Breast epithelium (tissue), 4 donors: Measurements from ENCODE around the gene RIMBP2. TPM values are rescaled to one million over a fixed set of nuclear protein-coding genes. Genes with fewer than 3 reads are reported as not detected.

ENCODE experiments used
- DNase-seq, 2 donors: peaks; one replicate each; pipeline ENCODE4 v3.0.0-alpha.2; 2019; ENCODE audit warnings: low spot score in 2 of 2
- H3K27ac ChIP-seq, 2 donors: fragments of 200-600 bp; sonication (generic) in 1 of 2; one replicate each; pipeline ENCODE4 v1.5.1; 2016 to 2019; ENCODE audit warnings: mild to moderate bottlenecking in 1 of 2
- H3K27me3 ChIP-seq, 2 donors: fragments of 200-600 bp; sonication (generic) in 1 of 2; one replicate each; pipeline versions ENCODE4 v1.5.1 to v1.6.0; 2017 to 2019; ENCODE audit warnings: control low read depth in 1 of 2, mild to moderate bottlenecking in 1 of 2
- H3K36me3 ChIP-seq: fragments of 200-600 bp; one replicate; pipeline ENCODE4 v1.5.1; 2019
- H3K4me1 ChIP-seq, 2 donors: fragments of 200-600 bp; sonication (generic); one replicate each; pipeline ENCODE4 v1.5.1; 2016 to 2019; ENCODE audit warnings: control low read depth in 1 of 2
- H3K4me3 ChIP-seq, 3 donors: fragments of 200-600 bp; sonication (generic); 1 replicate in 2 of 3; 2 replicates in 1 of 3; pipeline ENCODE4 v1.5.1; 2016 to 2019; ENCODE audit warnings: mild to moderate bottlenecking in 3 of 3, moderate library complexity in 2 of 3
- H3K9me3 ChIP-seq, 2 donors: fragments of 200-600 bp; sonication (generic) in 1 of 2; one replicate each; pipeline ENCODE4 v1.5.1; 2016 to 2019; ENCODE audit warnings: control low read depth in 1 of 2
- CTCF ChIP-seq, 3 donors: fragments of 450-650 bp; IDR thresholded peaks; one replicate each; pipeline ENCODE4 v1.5.1; 2016 to 2017; ENCODE audit warnings: antibody characterized with exemption in 3 of 3, mild to moderate bottlenecking in 3 of 3, moderate library complexity in 3 of 3
- POLR2A ChIP-seq: fragments of 450-650 bp; IDR thresholded peaks from one replicate; pipeline ENCODE4 v1.6.1; 2016; ENCODE audit warnings: antibody characterized with exemption, mild to moderate bottlenecking, moderate library complexity
- POLR2AphosphoS5 ChIP-seq, 3 donors: sonication (generic); formaldehyde crosslinking; IDR thresholded peaks; one replicate each; pipeline ENCODE4 v1.6.1; 2017; ENCODE audit warnings: antibody characterized with exemption in 3 of 3
- intact Hi-C: fragments of 100-400 bp; cut with DNase I; formaldehyde crosslinking; loops from one replicate; pipeline ENCODE4 v1.15.1; 2023; ENCODE audit warnings: low total_unique reads
- total RNA-seq, 3 donors: library from RNA; depleted of rRNA; stranded (reverse); fragments of >200 nt; gene quantifications; one replicate each; pipeline ENCODE4 v1.1.0, GENCODE V29; 2016

RIMBP2 gene
- total RNA-seq, 3 donors from 2014 or later = under 0.01 to 0.59 (median under 0.01) TPM

- no peak for DNase-seq
- Histone ChIP-seq H3K4me3 (no peak overlapping the region), H3K27ac (no peak overlapping the region), H3K27me3 (no peaks in the 10 kb centered on the region), H3K36me3 (no peaks in the 10 kb centered on the region), H3K9me3 (peaks cover 3 to 36% of the 10 kb centered on the region in 2 donors), H3K4me1 (no peaks in the 10 kb centered on the region)
- no peak for TF ChIP-seq POLR2A
- no peak for TF ChIP-seq POLR2AphosphoS5 (IDR thresholded peaks at IDR 0.05)
- no peak for TF ChIP-seq CTCF (IDR thresholded peaks at IDR 0.05)
- intact Hi-C loops = no loop called here
These were observed 152.8 kb downstream of the RIMBP2 start for GRCh38 chr12:130563323-130563722.

- no peak overlapping the region for H3K4me3 ChIP-seq
- no peaks in the 10 kb centered on the region for H3K4me1 ChIP-seq
- H3K27ac ChIP-seq = no peak overlapping the region
- intact Hi-C loops = no loop called here
- H3K36me3 ChIP-seq = no peaks in the 10 kb centered on the region
- TF ChIP-seq POLR2A (no peak), CTCF (IDR thresholded peaks at IDR 0.05) (no peak), POLR2AphosphoS5 (IDR thresholded peaks at IDR 0.05) (no peak)
- H3K27me3 ChIP-seq = no peaks in the 10 kb centered on the region
- peaks cover 3 to 35% of the 10 kb centered on the region in 2 donors for H3K9me3 ChIP-seq
- DNase-seq = no peak
These were observed 153.4 kb downstream of the RIMBP2 start for GRCh38 chr12:130562716-130563115.

GRCh38 chr12:130560321-130560720, 155.8 kb downstream of the RIMBP2 start:
- Histone ChIP-seq H3K4me1 (no peaks in the 10 kb centered on the region), H3K36me3 (no peaks in the 10 kb centered on the region), H3K27ac (no peak overlapping the region), H3K27me3 (no peaks in the 10 kb centered on the region), H3K4me3 (no peak overlapping the region), H3K9me3 (peaks cover 0 to 17% of the 10 kb centered on the region in 2 donors)
- no peak for DNase-seq
- TF ChIP-seq POLR2A (no peak), CTCF (IDR thresholded peaks at IDR 0.05) (no peak), POLR2AphosphoS5 (IDR thresholded peaks at IDR 0.05) (no peak)
- intact Hi-C loops = no loop called here

GRCh38 chr12:130559806-130560205, 156.3 kb downstream of the RIMBP2 start:
- intact Hi-C loops = no loop called here
- Histone ChIP-seq H3K27ac (no peak overlapping the region), H3K9me3 (peaks cover 0 to 12% of the 10 kb centered on the region in 2 donors), H3K36me3 (no peaks in the 10 kb centered on the region), H3K4me1 (no peaks in the 10 kb centered on the region), H3K27me3 (no peaks in the 10 kb centered on the region), H3K4me3 (no peak overlapping the region)
- TF ChIP-seq POLR2AphosphoS5 (IDR thresholded peaks at IDR 0.05) (no peak), POLR2A (no peak)
- DNase-seq = no peak

DNA sequence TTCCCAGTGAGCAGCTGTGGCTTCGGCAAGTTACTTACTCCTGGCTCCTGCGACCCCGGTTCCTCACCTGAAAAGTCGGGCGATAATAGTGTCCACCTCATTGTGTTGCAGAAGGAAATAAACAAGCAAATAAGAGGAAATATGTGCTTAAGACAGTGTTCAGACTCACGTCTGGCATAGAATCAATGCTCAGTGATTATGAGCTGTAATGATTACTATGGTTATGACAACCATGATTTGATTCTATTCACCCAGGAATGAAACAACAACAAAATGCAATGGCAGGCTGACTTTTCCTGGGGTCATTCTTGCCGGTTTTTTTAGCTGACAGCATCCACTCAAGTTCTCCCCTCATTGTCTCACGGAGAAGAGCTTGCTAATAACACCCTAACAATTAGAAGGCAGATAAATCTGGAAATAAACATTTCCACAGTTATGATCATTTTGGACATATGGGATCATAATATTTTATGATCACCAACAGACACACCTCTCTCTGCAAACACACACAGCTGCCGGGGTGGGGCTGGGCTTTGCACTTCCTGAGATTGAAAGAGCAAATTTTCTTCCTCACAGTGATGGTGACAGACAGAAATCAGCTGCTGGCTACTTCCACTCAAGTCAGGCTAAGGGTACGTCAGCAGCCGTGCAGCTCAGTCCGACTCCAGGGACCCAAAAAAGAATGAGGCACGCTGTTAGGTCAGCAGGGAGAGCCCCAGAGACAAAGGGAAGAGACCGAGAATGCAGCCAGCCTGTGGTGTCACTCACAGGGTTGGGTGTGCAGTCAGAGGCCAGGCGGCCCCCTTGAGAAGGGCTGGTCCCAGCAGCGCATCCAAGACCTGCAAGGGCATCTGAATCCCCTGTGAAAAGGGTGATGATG, 158.0 kb downstream of the RIMBP2 start:
- Histone ChIP-seq H3K36me3 (no peaks in the 10 kb centered on the region), H3K4me3 (no peak overlapping the region), H3K27me3 (no peaks in the 10 kb centered on the region), H3K4me1 (no peaks in the 10 kb centered on the region), H3K9me3 (peaks cover 0 to 5% of the 10 kb centered on the region in 2 donors), H3K27ac (no peak overlapping the region)
- TF ChIP-seq CTCF (IDR thresholded peaks at IDR 0.05) = no peak
- TF ChIP-seq POLR2A = no peak
- TF ChIP-seq POLR2AphosphoS5 (IDR thresholded peaks at IDR 0.05) = no peak
- intact Hi-C loops = no loop called here
- no peak for DNase-seq
